Caco-2 (cell line): Measurements from ENCODE around the gene ATXN1. TPM values are rescaled to one million over a fixed set of nuclear protein-coding genes. Genes with fewer than 3 reads are reported as not detected.

Experiments used
- BruUV-seq: library from RNA; stranded (reverse); fragments of 400-500 nt; replicated peaks from 2 replicates; lab custom pipeline; 2021; lab: Mats Ljungman, UMichigan
- CTCF ChIA-PET: fragments of 300-600 bp; sonication (Branson Sonifier 250); formaldehyde crosslinking; loops from one replicate; lab custom pipeline; 2022; ENCODE audit warnings: antibody characterized with exemption; lab: Charles Lee
- POLR2A ChIA-PET: fragments of 300-600 bp; sonication (Branson Sonifier 250); formaldehyde crosslinking; loops from one replicate; lab custom pipeline; 2022; ENCODE audit warnings: antibody characterized with exemption; lab: Charles Lee
- DNase-seq, 2 experiments: peaks; one replicate each; pipeline versions ENCODE4 v3.0.0 to v3.0.0-alpha.2; 2020 to 2022
- H3K27me3 ChIP-seq: replicated peaks from 2 replicates; pipeline ENCODE4 v1.6.0; 2011; ENCODE audit warnings: low read length; ENCODE audit not compliant: control insufficient read depth, insufficient read depth
- H3K36me3 ChIP-seq: 2 replicates; pipeline ENCODE4 v1.5.1; 2011; ENCODE audit warnings: low read length; ENCODE audit not compliant: control insufficient read depth, insufficient read depth
- H3K4me1 ChIP-seq: fragments of 250-450 bp; sonication (Bioruptor Pico); 2 replicates; pipeline ENCODE4 v1.5.1; 2020; ENCODE audit warnings: mild to moderate bottlenecking
- H3K4me3 ChIP-seq: 2 replicates; pipeline ENCODE4 v1.5.1; 2011; ENCODE audit warnings: low read depth, mild to moderate bottlenecking, control low read depth, low read length
- H3K9me3 ChIP-seq: fragments of 250-450 bp; sonication (Bioruptor Pico); 2 replicates; pipeline ENCODE4 v1.5.1; 2020; ENCODE audit warnings: mild to moderate bottlenecking, moderate library complexity
- H3K27ac Mint-ChIP-seq: one replicate; pipeline ENCODE4 v1.8.0; 2022; ENCODE audit warnings: mixed read lengths; ENCODE audit not compliant: unreplicated experiment
- H3K27me3 Mint-ChIP-seq: one replicate; pipeline ENCODE4 v1.8.0; 2022; ENCODE audit warnings: mixed read lengths; ENCODE audit not compliant: insufficient read depth, unreplicated experiment
- H3K36me3 Mint-ChIP-seq: one replicate; pipeline ENCODE4 v1.8.0; 2022; ENCODE audit warnings: mild to moderate bottlenecking, mixed read lengths; ENCODE audit not compliant: insufficient read depth, unreplicated experiment
- H3K4me1 Mint-ChIP-seq: one replicate; pipeline ENCODE4 v1.8.0; 2022; ENCODE audit warnings: low read depth, mixed read lengths; ENCODE audit not compliant: unreplicated experiment
- H3K4me3 Mint-ChIP-seq: one replicate; pipeline ENCODE4 v1.8.0; 2022; ENCODE audit warnings: mild to moderate bottlenecking, moderate library complexity, mixed read lengths; ENCODE audit not compliant: unreplicated experiment
- H3K9me3 Mint-ChIP-seq: one replicate; pipeline ENCODE4 v1.8.0; 2022; ENCODE audit warnings: mixed read lengths; ENCODE audit not compliant: unreplicated experiment
- intact Hi-C: fragments of 100-400 bp; cut with micrococcal nuclease; formaldehyde crosslinking; loops from one replicate; pipeline ENCODE4 v1.10.0; 2022; ENCODE audit not compliant: unreplicated experiment
- total RNA-seq: library from RNA; stranded (reverse); gene quantifications from 2 replicates; pipeline ENCODE4 v1.2.3, GENCODE V29; 2022
- TF ChIP-seq, protein P1 (sequence below), 2 experiments: fragments of 200-600 bp in 1 of 2; IDR thresholded peaks; 1 replicate in 1 of 2; 2 replicates in 1 of 2; pipeline versions ENCODE4 v1.5.1 to v1.8.0; 2011 to 2022; ENCODE audit warnings: antibody characterized with exemption in 1 of 2, control low read depth in 1 of 2, inconsistent platforms in 1 of 2, low read depth in 1 of 2, low read length in 1 of 2, mild to moderate bottlenecking in 1 of 2, moderate library complexity in 1 of 2; ENCODE audit not compliant: insufficient read depth in 1 of 2, severe bottlenecking in 1 of 2, unreplicated experiment in 1 of 2

The ATXN1 gene
- total RNA-seq, 1 experiment from 2014 or later = 14.2 TPM

DNA sequence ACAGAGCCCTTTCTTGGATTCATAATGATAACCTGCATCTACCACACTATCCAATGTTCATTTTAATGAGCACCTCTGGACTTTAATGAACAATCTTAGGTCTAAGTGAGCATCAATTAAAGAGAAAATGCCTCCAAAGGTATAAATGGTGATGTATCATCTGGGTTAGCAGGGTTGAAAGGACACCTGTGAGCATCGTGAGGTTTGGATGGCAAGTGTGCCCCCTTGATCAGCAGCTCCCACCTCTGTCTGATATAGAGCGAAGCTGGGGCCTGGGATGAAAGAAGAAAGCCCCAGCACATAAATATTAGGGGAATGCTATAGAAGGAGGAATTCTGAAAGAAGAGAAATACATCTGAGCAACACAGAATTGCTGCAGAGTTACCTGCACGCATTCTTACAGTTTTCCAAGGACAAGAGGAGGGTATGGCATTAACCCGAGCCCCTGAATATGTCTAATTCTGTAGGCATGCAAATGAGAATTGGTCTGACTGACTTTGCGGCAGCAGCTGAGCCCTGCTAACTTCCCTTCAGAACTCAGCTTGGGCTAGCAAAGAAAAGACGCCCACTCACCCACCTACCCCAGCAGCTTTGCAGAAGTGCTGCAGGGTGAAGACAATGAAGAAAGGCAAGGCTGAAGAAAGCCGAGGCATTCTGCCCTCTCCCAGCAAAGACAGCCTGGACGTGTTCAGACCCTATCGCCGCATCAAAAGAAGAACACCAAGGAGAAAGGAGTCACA, 386.6 kb downstream of the ATXN1 start:
- intact Hi-C loops = no loop called here
- H3K27ac Mint-ChIP-seq = no peak overlapping the region
- BruUV-seq = no TSS peak
- ChIA-PET CTCF (no interaction called here), POLR2A (no interaction called here)
- no peaks in the 10 kb centered on the region for H3K4me1 Mint-ChIP-seq
- no peak for DNase-seq
- Histone ChIP-seq H3K4me3 (no peak overlapping the region), H3K36me3 (no peaks in the 10 kb centered on the region), H3K4me1 (no peaks in the 10 kb centered on the region), H3K27me3 (no peaks in the 10 kb centered on the region), H3K9me3 (no peaks in the 10 kb centered on the region)
- TF ChIP-seq, protein P1, sequence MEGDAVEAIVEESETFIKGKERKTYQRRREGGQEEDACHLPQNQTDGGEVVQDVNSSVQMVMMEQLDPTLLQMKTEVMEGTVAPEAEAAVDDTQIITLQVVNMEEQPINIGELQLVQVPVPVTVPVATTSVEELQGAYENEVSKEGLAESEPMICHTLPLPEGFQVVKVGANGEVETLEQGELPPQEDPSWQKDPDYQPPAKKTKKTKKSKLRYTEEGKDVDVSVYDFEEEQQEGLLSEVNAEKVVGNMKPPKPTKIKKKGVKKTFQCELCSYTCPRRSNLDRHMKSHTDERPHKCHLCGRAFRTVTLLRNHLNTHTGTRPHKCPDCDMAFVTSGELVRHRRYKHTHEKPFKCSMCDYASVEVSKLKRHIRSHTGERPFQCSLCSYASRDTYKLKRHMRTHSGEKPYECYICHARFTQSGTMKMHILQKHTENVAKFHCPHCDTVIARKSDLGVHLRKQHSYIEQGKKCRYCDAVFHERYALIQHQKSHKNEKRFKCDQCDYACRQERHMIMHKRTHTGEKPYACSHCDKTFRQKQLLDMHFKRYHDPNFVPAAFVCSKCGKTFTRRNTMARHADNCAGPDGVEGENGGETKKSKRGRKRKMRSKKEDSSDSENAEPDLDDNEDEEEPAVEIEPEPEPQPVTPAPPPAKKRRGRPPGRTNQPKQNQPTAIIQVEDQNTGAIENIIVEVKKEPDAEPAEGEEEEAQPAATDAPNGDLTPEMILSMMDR (IDR thresholded peaks at IDR 0.05; ENCODE audit: insufficient read depth in 1 of 2, low read depth in 1 of 2, low read length in 1 of 2, severe bottlenecking in 1 of 2, unreplicated experiment in 1 of 2) = no peak
- no peaks in the 10 kb centered on the region for H3K27me3 Mint-ChIP-seq
- no peak overlapping the region for H3K4me3 Mint-ChIP-seq
- H3K9me3 Mint-ChIP-seq = no peaks in the 10 kb centered on the region
- peaks cover 9% of the 10 kb centered on the region for H3K36me3 Mint-ChIP-seq

DNA sequence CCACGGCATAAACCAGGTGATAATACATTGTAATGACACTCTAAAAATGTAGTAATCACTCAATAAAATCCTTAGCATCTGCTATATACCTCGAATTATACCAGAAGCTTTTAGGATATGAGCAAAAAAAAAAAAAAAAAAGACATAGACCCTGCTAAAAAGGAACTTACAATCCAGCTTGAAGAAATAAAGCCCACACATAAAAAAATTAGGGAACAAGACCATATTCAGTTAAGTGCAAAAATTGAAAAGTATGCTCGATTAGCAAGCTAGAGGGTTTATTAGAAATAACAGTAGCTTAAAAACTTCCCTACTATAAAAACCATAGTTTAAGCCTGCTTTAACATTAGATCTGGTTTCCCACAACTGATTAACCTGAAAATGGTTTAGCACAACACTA, 387.2 kb downstream of the ATXN1 start:
- Histone ChIP-seq H3K27me3 (no peaks in the 10 kb centered on the region), H3K9me3 (no peaks in the 10 kb centered on the region), H3K4me3 (no peak overlapping the region), H3K4me1 (no peaks in the 10 kb centered on the region), H3K36me3 (no peaks in the 10 kb centered on the region)
- Mint-ChIP-seq H3K27ac (no peak overlapping the region), H3K4me3 (no peak overlapping the region), H3K4me1 (no peaks in the 10 kb centered on the region), H3K9me3 (no peaks in the 10 kb centered on the region), H3K27me3 (peaks cover under 1% of the 10 kb centered on the region), H3K36me3 (peaks cover 9% of the 10 kb centered on the region)
- no TSS peak for BruUV-seq
- TF ChIP-seq, protein P1 (IDR thresholded peaks at IDR 0.05; ENCODE audit: insufficient read depth in 1 of 2, low read depth in 1 of 2, low read length in 1 of 2, severe bottlenecking in 1 of 2, unreplicated experiment in 1 of 2) = no peak
- CTCF ChIA-PET = no interaction called here
- POLR2A ChIA-PET = no interaction called here
- intact Hi-C loops = no loop called here
- no peak for DNase-seq

DNA sequence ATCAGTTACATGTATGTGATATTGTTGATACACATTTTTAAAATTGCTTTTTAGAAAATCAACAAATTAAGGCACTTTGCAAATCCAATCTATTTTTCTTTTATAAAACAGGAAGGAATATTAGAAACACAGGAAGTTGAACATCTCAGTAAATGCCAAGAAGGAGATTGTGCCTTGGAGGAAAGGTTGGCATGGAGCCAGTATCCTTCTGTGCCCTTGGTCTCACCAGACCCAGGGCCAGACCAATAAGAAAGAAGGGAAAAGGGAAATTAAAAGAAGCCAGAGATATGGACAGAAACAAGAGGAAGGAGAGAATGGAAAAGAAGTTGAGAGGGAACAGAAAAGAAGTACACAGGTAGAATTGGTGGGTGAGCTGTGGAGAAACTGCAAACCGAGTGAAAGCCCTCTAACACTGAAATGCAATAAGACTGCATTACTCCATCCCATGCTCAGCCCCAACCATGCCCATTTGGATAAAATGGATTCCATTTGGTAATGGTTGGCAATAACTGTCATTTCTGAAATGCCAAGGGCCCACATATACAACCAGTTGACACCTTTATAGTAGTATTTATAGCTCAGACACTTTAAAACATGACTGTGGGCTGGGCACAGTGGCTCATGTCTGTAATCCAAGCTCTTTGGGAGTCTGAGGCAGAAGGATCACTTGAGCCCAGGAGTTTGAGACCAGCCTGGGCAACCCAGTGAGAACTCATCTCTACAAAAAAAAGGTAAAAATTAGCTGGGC, 389.1 kb downstream of the ATXN1 start:
- ChIA-PET CTCF (interaction anchor here (0.6 kb wide), 1 partner anchor 9 kb away, joined by 4 read pairs; no protein-coding TSS in a partner anchor), POLR2A (no interaction called here)
- H3K4me3 Mint-ChIP-seq = no peak overlapping the region
- no TSS peak for BruUV-seq
- DNase-seq = no peak
- H3K36me3 Mint-ChIP-seq = peaks cover 9% of the 10 kb centered on the region
- peaks cover 4% of the 10 kb centered on the region for H3K4me1 Mint-ChIP-seq
- intact Hi-C loops = no loop called here
- no peaks in the 10 kb centered on the region for H3K27me3 ChIP-seq
- H3K9me3 Mint-ChIP-seq = no peaks in the 10 kb centered on the region
- H3K4me3 ChIP-seq = no peak overlapping the region
- no peaks in the 10 kb centered on the region for H3K4me1 ChIP-seq
- H3K9me3 ChIP-seq = no peaks in the 10 kb centered on the region
- no peaks in the 10 kb centered on the region for H3K36me3 ChIP-seq
- H3K27me3 Mint-ChIP-seq = peaks cover 2% of the 10 kb centered on the region
- no peak overlapping the region for H3K27ac Mint-ChIP-seq
- TF ChIP-seq, protein P1 (IDR thresholded peaks at IDR 0.05; ENCODE audit: insufficient read depth in 1 of 2, low read depth in 1 of 2, low read length in 1 of 2, severe bottlenecking in 1 of 2, unreplicated experiment in 1 of 2) = no peak
